HFF-Myc (cell line): ENCODE results near the gene CHAC2.
"Not testable (repeated sequence)": the region's sequence is repeated elsewhere in the genome, so short reads cannot be mapped to it uniquely, and the experiment has no call there.

Source experiments
- DNase-seq: peaks from one replicate; pipeline ENCODE4 v3.0.0-alpha.2; 2011; ENCODE audit warnings: low read depth; ENCODE audit errors: extremely low read depth
- H3K4me3 ChIP-seq: replicated peaks from 2 replicates; pipeline ENCODE4 v1.5.1; 2011; ENCODE audit warnings: low read depth, mild to moderate bottlenecking, control low read depth, low read length
- TF ChIP-seq, protein P1 (sequence below): IDR thresholded peaks from 2 replicates; pipeline ENCODE4 v1.5.1; 2012; ENCODE audit warnings: mild to moderate bottlenecking, low read depth, low read length, control low read depth; ENCODE audit errors: missing control alignments

The CHAC2 gene

DNA sequence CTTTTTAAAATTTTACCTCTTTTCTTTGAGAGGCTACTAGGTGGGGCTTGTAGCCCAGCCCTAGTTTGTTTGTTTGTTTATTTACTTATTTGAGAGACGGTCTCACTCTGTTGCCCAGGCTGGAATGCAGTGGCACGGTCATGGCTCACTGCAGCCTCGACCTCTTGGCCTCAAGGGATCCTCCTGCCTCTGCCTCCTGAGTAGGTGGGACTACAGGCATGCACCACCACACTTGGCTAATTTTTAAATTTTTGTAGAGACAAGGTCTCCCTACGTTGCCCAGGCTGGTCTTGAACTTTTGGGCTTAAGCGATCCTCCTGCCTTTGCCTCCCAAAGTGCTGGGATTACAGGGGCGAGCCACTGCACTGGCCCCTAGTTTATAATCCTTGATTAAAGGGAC, 54.2 kb downstream of the CHAC2 start:
- H3K4me3 ChIP-seq: no peak overlapping the region
- TF ChIP-seq, protein P1, sequence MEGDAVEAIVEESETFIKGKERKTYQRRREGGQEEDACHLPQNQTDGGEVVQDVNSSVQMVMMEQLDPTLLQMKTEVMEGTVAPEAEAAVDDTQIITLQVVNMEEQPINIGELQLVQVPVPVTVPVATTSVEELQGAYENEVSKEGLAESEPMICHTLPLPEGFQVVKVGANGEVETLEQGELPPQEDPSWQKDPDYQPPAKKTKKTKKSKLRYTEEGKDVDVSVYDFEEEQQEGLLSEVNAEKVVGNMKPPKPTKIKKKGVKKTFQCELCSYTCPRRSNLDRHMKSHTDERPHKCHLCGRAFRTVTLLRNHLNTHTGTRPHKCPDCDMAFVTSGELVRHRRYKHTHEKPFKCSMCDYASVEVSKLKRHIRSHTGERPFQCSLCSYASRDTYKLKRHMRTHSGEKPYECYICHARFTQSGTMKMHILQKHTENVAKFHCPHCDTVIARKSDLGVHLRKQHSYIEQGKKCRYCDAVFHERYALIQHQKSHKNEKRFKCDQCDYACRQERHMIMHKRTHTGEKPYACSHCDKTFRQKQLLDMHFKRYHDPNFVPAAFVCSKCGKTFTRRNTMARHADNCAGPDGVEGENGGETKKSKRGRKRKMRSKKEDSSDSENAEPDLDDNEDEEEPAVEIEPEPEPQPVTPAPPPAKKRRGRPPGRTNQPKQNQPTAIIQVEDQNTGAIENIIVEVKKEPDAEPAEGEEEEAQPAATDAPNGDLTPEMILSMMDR: no peak
- DNase-seq: no peak

DNA sequence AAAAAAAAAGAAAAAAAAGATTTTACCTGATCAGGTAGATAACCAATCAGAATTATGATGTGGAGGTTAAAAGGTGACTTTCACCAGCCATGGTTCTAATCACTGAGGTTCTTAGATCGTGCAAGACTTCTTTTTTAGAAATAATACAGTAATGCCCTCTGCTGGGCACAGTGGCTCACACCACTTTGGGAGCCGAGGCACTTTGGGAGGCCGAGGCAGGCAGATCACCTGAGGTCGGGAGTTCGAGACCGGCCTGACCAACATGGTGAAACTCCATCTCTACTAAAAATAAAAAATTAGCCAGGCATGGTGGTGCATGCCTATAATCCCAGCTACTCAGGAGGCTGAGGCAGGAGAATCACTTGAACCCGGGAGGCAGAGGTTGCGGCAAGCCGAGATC, 56.0 kb downstream of the CHAC2 start:
- not testable (repeated sequence) for H3K4me3 ChIP-seq, DNase-seq
